Adrenal gland (tissue), 12 donors: Measurements from ENCODE around the gene XRCC1. TPM values are rescaled to one million over a fixed set of nuclear protein-coding genes. Genes with fewer than 3 reads are reported as not detected.

ENCODE experiments used
- DNase-seq, 7 donors: peaks; one replicate each; pipeline ENCODE4 v3.0.0-alpha.2; 2019 to 2020
- H3K27ac ChIP-seq, 5 donors: fragments of 200-600 bp; sonication (generic) in 4 of 5; 1 replicate in 3 of 5; 2 replicates in 2 of 5; pipeline versions ENCODE4 v1.5.1 to v1.8.0; 2016 to 2020; ENCODE audit warnings: mild to moderate bottlenecking in 1 of 5
- H3K27me3 ChIP-seq: fragments of 200-600 bp; 2 replicates; pipeline ENCODE4 v1.8.0; 2021
- H3K36me3 ChIP-seq, 2 donors: fragments of 200-600 bp; replicated peaks in 1 of 2; 1 replicate in 1 of 2; 2 replicates in 1 of 2; pipeline versions ENCODE4 v1.5.1 to v1.8.0; 2018 to 2022
- H3K4me1 ChIP-seq, 2 donors: fragments of 200-600 bp; replicated peaks in 1 of 2; 1 replicate in 1 of 2; 2 replicates in 1 of 2; pipeline versions ENCODE4 v1.5.1 to v1.8.0; 2018 to 2021
- H3K4me3 ChIP-seq, 4 donors: fragments of 200-600 bp; sonication (generic) in 3 of 4; one replicate each; pipeline ENCODE4 v1.5.1; 2016 to 2018
- H3K9me3 ChIP-seq, 3 donors: fragments of 200-600 bp; sonication (generic) in 1 of 3; replicated peaks in 1 of 3; 1 replicate in 2 of 3; 2 replicates in 1 of 3; pipeline versions ENCODE4 v1.5.1 to v1.8.0; 2016 to 2021
- POLR2A ChIP-seq, 2 donors: fragments of 450-650 bp; IDR thresholded peaks; one replicate each; pipeline ENCODE4 v1.6.1; 2017; ENCODE audit warnings: antibody characterized with exemption in 2 of 2, mild to moderate bottlenecking in 2 of 2, moderate library complexity in 1 of 2
- WGBS, 4 donors: extraction: QIAGEN DNeasy Blood & Tissue Kit in 2 of 4; methylation state at CpG; one replicate each; pipeline versions ENCODE4 v1.1.5 to v1.1.7; 2013 to 2017; 5-methylcytosine and 5-hydroxymethylcytosine counted together
- intact Hi-C, 2 donors: fragments of 100-400 bp; cut with DNase I; formaldehyde crosslinking; loops; one replicate each; pipeline versions ENCODE4 v1.14.1 to v1.15.0; 2022 to 2023
- polyA plus RNA-seq, 3 donors: library from polyadenylated mRNA; stranded (reverse); fragments of 200-250 nt in 2 of 3; fragments of 350-450 nt in 1 of 3; fragmentation: Illumina TruSeq in 1 of 3; extraction: RNeasy Lipid Tissue Mini Kit (QIAGEN cat#74804) in 1 of 3; gene quantifications; one replicate each; pipeline ENCODE4 v1.2.3, GENCODE V29; 2013 to 2014
- total RNA-seq, 9 donors: library from RNA; depleted of rRNA in 4 of 9; stranded (reverse); fragments of >200 nt in 4 of 9; fragments of 120-200 nt in 1 of 9; fragmentation: NEBNext Ultra II Directional in 1 of 9; extraction: Animal tissue kit (Norgen Biotek cat#: 25700) in 1 of 9; gene quantifications; one replicate each; pipeline versions ENCODE4 v1.1.0 to v1.2.4, GENCODE V29; 2013 to 2023
- TF ChIP-seq, protein P1 (sequence below), 6 experiments: fragments of 450-650 bp in 4 of 6; fragments of 200-600 bp in 2 of 6; sonication (generic) in 1 of 6; IDR thresholded peaks; 1 replicate in 5 of 6; 2 replicates in 1 of 6; pipeline versions ENCODE4 v1.5.1 to v1.8.0; 2016 to 2021; ENCODE audit warnings: antibody characterized with exemption in 6 of 6, mild to moderate bottlenecking in 2 of 6, moderate library complexity in 1 of 6
- donor health status: healthy with polysubstance abuse.
- donor health status: Bipolar disorder and iron deficiency.
- donor health status: DM: yes; HTN: yes; CAD: no.
- donor health status: DM: no; HTN: no; CAD: no.
- donor health status: DM: no; HTN: no; CAD: no.
- donor health status: DM: yes; HTN: yes; CAD: no.

Gene XRCC1
- total and polyA plus RNA-seq, 12 donors, result 15.7 to 37.2 (median 29.5) TPM

DNA sequence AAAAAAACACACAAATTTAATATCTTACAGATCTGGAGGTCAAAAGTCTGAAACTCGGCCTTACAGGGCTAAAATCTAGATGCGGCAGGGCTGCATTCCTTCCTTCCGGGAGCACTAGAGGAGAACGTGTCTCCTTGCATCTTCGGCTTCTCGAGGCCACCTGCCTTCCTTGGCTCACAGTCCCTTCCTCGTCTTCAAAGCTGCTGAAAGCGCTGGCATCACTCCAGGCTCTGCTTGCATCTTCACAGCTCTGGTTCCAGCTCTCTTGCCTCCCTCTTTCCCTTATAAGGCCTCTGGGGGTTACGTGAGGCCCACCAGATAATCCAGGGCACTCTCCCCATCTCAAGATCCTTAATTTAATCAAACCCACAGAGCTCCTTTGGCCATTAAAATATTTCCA lies 10.5 kb downstream of the XRCC1 start:
- Histone ChIP-seq H3K4me1 (peaks cover 10 to 17% of the 10 kb centered on the region in 2 donors), H3K9me3 (no peaks in the 10 kb centered on the region), H3K36me3 (peaks cover 0 to 1% of the 10 kb centered on the region in 2 donors), H3K4me3 (no peak overlapping the region), H3K27ac (no peak overlapping the region), H3K27me3 (no peaks in the 10 kb centered on the region)
- DNase-seq, result no peak
- WGBS, 4 donors, result 68 to 80% (median 73%) methylated on average over 9 of the region's 9 CpGs
- TF ChIP-seq POLR2A (IDR thresholded peaks at IDR 0.05), result no peak
- TF ChIP-seq, protein P1, sequence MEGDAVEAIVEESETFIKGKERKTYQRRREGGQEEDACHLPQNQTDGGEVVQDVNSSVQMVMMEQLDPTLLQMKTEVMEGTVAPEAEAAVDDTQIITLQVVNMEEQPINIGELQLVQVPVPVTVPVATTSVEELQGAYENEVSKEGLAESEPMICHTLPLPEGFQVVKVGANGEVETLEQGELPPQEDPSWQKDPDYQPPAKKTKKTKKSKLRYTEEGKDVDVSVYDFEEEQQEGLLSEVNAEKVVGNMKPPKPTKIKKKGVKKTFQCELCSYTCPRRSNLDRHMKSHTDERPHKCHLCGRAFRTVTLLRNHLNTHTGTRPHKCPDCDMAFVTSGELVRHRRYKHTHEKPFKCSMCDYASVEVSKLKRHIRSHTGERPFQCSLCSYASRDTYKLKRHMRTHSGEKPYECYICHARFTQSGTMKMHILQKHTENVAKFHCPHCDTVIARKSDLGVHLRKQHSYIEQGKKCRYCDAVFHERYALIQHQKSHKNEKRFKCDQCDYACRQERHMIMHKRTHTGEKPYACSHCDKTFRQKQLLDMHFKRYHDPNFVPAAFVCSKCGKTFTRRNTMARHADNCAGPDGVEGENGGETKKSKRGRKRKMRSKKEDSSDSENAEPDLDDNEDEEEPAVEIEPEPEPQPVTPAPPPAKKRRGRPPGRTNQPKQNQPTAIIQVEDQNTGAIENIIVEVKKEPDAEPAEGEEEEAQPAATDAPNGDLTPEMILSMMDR (IDR thresholded peaks at IDR 0.05), result no peak
- intact Hi-C loops, result no loop called here

DNA sequence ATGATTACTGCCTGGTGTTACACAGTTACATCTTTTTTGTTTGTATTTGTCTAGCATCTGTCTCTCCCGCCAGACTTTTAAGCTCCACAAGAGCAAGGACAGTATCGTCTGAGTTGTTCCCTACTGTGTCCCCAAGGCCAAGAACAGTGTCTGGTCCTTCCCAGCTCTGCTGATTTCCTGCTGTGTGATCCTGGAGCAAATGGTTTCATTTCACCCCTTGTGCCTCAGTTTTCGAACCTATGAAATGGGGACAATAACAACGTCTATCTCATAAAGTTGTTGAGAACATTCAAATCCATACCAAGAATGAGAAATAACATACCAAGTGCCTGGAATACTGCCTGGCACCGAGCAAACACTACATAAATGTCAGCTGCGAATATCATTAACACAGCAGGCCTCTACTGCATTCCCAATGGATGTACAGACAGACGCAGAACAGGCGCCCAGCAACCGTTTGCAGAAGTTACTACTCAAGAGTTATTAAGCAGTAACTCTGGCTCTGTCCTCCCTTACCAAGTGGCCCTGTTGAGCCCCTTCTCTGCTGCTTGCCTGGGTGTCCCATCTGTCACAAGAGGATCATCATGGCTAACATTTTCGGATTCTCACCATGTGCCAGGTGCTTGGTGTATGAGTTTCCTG lies 11.4 kb downstream of the XRCC1 start:
- Histone ChIP-seq H3K27me3 (no peaks in the 10 kb centered on the region), H3K9me3 (no peaks in the 10 kb centered on the region), H3K27ac (peak overlapping the region in 3 of 5 donors; percentile 82 to 94 (median 92)), H3K36me3 (peaks cover 0 to 5% of the 10 kb centered on the region in 2 donors), H3K4me1 (peaks cover 10 to 17% of the 10 kb centered on the region in 2 donors), H3K4me3 (no peak overlapping the region)
- WGBS, 4 donors, result 85 to 89% (median 89%) methylated on average over 10 of the region's 10 CpGs
- no peak for DNase-seq
- intact Hi-C loops, result no loop called here
- TF ChIP-seq POLR2A (IDR thresholded peaks at IDR 0.05), result no peak
- TF ChIP-seq, protein P1 (IDR thresholded peaks at IDR 0.05), result no peak

DNA sequence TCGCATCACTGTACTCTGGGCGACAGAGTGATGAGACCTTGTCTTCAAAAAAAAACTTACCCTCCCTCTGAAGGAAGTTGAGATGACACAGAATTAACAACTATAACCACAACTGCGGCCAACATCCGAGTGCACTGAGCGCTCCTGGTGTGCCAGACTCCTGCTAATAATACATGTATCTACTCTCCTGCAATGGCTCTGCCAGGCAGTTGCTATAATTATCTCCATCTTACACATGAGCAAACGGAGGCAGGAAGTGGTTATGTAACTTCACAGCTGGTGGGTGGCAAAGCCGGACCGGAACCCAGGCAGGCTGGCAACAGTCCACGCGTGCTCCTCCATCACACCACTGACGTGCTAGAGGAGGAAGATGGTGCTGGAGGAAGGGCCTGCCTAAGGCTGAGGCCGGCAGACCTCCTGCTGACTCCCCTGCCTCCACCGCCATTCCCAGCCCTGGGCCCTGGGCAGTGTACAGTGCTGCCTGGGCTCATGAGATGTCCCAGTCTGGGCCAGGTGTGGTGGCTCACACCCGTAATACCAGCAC lies 12.6 kb downstream of the XRCC1 start:
- H3K4me3 ChIP-seq, result no peak overlapping the region
- H3K9me3 ChIP-seq, result no peaks in the 10 kb centered on the region
- peak overlapping the region; percentile 63 to 94 (median 82) for H3K27ac ChIP-seq
- H3K27me3 ChIP-seq, result no peaks in the 10 kb centered on the region
- WGBS, 4 donors, result 16 to 33% (median 24%) methylated on average over 13 to 14 of the region's 14 CpGs
- H3K4me1 ChIP-seq, result peaks cover 16 to 22% of the 10 kb centered on the region in 2 donors
- peak in 1 of 2 donors; percentile 54 for TF ChIP-seq POLR2A (IDR thresholded peaks at IDR 0.05)
- TF ChIP-seq, protein P1 (IDR thresholded peaks at IDR 0.05), result no peak
- H3K36me3 ChIP-seq, result peaks cover 0 to 5% of the 10 kb centered on the region in 2 donors
- intact Hi-C loops, result no loop called here
- peak; percentile 79 to 97 (median 90) for DNase-seq

DNA sequence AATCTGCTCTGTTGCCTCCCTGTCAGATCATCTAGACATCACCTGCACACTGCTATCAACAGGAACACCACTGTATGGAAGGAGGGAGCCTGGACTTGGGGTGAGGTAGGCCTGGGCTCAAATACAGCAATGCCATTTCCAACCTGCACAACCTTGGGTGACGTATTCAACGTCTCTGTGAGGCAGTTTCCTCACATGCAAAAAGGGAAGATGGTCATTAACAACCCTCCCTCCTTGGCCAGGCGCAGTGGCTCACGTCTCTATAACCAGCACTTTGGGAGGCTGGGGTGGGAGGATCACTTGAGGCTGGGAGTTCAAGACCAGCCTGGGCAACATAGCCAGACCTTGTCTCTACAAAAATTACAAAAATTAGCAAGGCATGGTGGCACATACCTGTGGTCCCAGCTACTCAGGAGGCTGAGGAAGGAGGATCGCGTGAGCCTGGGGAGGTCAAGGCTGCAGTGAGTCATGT lies 13.1 kb downstream of the XRCC1 start:
- no peaks in the 10 kb centered on the region for H3K27me3 ChIP-seq
- peaks cover 17 to 22% of the 10 kb centered on the region in 2 donors for H3K4me1 ChIP-seq
- H3K9me3 ChIP-seq, result no peaks in the 10 kb centered on the region
- peak overlapping the region; percentile 63 to 94 (median 82) for H3K27ac ChIP-seq
- intact Hi-C loops, result no loop called here
- peaks cover 0 to 5% of the 10 kb centered on the region in 2 donors for H3K36me3 ChIP-seq
- peak in 1 of 7 donors; percentile 58 for DNase-seq
- no peak for TF ChIP-seq POLR2A (IDR thresholded peaks at IDR 0.05)
- TF ChIP-seq, protein P1 (IDR thresholded peaks at IDR 0.05), result no peak
- H3K4me3 ChIP-seq, result no peak overlapping the region
- WGBS, 4 donors, result 50 to 70% (median 62%) methylated on average over 5 to 6 of the region's 6 CpGs
